Epithelial cell of proximal tubule (primary cell): ENCODE data around the gene CBFA2T3. TPM values are rescaled to one million over a fixed set of nuclear protein-coding genes. Genes with fewer than 3 reads are reported as not detected.

Experiments used
- DNase-seq: peaks from one replicate; pipeline ENCODE4 v3.0.0-alpha.2; 2011; ENCODE audit warnings: low read depth
- H3K4me3 ChIP-seq: 2 replicates; pipeline ENCODE4 v1.5.1; 2011; ENCODE audit warnings: low read depth, mild to moderate bottlenecking, low read length
- total RNA-seq: library from RNA; depleted of rRNA; stranded (reverse); fragments of >200 nt; gene quantifications from 2 replicates; pipeline ENCODE4 v1.2.3, GENCODE V29; 2015
- TF ChIP-seq, protein P1 (sequence below): conservative IDR thresholded peaks from 2 replicates; pipeline ENCODE4 v1.5.1; 2012; ENCODE audit warnings: low read depth, mild to moderate bottlenecking, low read length

The CBFA2T3 gene
- total RNA-seq, 1 donor from 2014 or later = 0.86 TPM

DNA sequence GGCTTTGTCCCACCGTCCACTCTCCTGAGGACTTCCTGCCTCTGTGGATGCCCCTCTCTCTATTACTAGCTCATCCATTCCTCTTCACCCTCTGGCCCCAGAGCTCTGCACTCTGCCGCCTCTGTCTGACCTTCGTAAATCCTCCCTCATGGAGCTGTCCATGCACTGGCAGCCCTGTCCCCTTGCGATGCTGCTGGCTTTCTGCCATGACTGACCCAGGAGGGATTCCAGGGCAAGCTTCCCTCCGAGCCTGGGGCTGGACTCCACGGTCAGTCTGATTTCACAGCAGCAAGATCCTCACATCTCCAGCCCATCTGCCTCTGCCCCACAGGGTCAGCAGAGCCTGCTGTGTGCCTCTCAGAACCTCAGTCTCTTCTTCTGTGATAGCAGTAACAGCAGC is 4.7 kb downstream of the CBFA2T3 start:
- no peak for DNase-seq
- TF ChIP-seq, protein P1, sequence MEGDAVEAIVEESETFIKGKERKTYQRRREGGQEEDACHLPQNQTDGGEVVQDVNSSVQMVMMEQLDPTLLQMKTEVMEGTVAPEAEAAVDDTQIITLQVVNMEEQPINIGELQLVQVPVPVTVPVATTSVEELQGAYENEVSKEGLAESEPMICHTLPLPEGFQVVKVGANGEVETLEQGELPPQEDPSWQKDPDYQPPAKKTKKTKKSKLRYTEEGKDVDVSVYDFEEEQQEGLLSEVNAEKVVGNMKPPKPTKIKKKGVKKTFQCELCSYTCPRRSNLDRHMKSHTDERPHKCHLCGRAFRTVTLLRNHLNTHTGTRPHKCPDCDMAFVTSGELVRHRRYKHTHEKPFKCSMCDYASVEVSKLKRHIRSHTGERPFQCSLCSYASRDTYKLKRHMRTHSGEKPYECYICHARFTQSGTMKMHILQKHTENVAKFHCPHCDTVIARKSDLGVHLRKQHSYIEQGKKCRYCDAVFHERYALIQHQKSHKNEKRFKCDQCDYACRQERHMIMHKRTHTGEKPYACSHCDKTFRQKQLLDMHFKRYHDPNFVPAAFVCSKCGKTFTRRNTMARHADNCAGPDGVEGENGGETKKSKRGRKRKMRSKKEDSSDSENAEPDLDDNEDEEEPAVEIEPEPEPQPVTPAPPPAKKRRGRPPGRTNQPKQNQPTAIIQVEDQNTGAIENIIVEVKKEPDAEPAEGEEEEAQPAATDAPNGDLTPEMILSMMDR = no peak
- H3K4me3 ChIP-seq = no peak overlapping the region

DNA sequence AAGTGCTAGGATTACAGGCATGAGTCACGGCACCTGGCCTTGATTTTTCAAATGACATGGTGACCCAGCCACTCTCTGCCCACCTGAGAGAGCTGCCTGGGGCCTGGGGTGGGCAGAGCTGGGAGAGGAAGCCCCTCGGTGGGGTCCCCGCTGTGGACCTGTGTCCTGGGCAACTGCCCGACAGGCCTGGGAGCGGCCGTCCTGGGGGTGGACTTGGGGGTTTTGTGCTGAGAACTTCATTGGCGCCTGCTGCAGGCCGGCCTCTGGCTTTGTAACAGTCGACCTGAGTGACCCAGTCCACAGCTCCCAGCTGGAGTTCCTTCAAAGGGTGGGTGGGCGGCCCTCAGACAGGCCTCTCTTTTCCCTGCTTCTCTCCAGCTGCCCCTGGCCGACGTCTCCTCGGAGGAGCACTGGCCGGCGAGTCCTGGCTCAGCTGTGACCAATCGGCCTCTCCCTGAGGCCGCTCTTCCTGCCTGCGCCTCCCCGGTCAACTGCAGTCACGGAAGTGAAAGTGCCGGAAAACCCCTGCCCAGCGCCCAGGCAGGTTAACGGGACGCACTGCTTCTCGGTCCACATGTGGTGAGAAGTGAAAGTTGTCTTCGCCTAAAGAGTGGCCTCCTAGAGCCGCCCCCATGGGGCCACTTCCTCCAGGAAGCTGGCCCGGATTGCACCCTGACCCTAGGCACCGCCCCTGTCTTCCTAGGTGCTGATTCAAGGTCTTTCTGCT is 5.5 kb downstream of the CBFA2T3 start:
- DNase-seq = no peak
- TF ChIP-seq, protein P1 = no peak
- H3K4me3 ChIP-seq = no peak overlapping the region

DNA sequence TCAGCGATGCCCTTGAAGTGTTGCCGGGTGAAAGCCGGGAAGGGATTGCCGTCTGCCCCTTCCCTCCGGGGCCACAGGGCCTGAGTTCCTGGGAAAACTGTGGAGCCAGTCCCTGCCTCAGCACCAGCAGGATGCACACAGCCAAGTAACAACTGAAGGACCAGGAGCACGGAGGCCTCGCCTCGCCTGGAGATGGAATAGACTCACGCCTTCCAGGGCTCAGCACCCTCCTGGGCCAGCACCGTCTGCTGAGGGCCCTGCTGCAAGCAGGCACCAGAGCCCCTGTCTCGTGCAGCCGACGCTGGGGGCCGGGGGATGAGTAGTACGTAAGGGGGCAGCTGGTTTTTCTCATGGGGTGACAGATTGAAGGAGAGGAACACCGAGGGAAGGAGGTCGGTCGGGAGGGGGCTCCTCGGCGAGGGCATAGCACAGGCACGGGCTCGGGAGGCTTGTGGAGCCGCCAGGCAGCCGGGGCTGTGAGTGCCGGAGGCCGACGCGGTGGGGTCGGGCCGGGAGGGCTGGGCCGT is 6.4 kb downstream of the CBFA2T3 start:
- no peak for DNase-seq
- TF ChIP-seq, protein P1 = no peak
- H3K4me3 ChIP-seq = no peak overlapping the region

DNA sequence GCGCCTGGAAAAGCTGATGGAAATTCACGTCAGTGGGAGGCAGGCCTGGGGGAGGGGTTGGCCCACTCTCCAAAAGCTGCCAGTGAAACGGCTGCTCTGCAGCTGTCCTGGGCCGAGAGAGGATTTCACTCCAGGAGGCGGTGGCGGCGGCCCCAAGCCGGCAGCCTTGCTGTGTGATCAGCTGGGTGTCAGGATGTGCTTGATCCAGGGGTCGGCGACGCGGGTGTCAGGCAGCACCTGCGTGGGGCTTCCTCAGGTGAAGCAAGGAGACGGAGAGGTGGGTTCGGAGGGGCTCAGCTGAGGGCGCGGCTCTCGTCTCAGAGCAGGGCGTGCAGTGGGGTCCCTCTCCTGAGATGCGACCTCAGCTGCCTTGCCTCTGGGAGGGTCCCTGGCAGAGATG is 7.0 kb downstream of the CBFA2T3 start:
- DNase-seq = no peak
- TF ChIP-seq, protein P1 = no peak
- no peak overlapping the region for H3K4me3 ChIP-seq

DNA sequence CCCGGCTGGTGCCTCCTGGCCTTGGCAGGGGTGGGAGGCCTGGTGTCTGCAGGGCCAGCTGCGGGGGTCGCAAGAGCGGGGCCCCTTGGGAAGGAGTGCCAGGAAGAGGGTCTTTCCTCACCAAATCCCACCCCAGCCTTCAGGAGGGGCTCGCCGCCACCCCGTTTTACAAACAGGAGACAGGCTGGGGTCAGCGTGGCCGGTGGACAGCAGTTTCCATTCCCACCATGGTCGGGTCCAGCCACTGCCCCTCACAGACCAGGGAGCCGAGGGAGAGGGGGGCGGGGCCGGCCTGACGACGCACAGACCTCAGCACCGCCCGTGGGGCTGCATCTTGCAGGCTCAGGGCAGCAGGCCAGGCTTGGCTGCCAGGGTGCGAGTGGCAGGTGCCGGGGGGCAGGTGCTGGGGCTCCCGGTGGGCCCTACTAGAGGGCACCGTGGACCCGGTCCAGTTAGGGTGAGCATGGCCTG is 7.6 kb downstream of the CBFA2T3 start:
- no peak overlapping the region for H3K4me3 ChIP-seq
- TF ChIP-seq, protein P1 = no peak
- no peak for DNase-seq

DNA sequence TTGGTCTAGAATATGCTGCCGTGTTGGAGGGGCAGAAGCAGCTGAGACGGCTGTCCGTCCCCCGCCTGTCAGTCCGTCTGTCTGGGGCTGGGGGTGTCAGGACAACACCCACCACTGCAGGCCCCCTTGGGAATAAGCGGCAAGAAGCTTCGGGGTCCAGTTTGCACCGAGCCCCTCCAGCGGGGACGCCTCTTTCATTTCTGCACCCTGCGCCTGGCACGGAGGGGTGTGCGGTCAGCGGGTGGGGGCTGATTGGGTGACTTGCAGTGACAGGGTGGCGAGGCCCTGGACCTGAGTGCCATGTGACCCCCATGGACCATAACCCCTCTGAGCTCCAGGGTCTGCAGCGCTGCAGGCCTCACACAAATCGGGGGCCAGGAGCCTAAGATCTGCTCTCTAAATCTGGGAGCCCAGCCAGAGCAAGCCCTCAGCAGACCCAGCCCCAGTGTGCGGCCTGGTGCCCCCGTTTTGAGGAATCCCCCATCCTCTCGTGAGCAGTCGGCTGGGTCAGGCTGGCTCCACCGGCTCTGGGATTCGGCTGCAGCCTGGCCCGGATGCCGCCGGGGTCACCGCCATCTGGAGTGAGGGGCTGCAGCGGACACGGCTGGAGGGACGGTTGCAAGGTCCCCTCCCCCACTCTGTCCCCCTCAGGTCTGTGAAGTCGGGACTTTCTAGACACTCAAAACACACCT is 8.3 kb downstream of the CBFA2T3 start:
- H3K4me3 ChIP-seq = no peak overlapping the region
- no peak for DNase-seq
- TF ChIP-seq, protein P1 = no peak
